Measurements from ENCODE around the gene RALBP1. TPM values are rescaled to one million over a fixed set of nuclear protein-coding genes. Genes with fewer than 3 reads are reported as not detected.

The RALBP1 gene
- total RNA-seq, 1 experiment from 2014 or later = 70.0 TPM

DNA sequence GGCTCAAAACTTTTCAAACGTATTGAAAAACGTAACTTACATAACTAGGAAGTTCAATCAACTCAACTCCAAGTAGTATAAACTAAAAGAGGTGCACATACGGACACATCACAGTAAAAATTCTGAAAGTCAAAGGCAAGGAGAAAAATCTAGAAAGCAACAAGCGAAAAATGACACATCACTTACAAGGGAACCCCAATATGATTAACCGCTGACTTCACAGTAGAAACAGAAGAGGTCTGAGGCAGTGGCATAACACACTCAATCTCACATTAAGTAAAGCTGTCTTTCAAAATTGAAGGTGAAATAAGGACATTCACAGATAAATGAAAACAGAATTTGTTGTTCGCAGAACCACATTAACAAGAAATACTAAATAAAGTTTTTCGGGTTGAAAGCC lies 106.4 kb downstream of the RALBP1 start:
- POLR2A ChIA-PET = no interaction called here
- TF ChIP-seq POLR2AphosphoS5 (IDR thresholded peaks at IDR 0.05; ENCODE audit: low read depth, low read length) = no peak
- intact Hi-C loops (cut with micrococcal nuclease; ENCODE audit: unreplicated experiment) = no loop called here
- BruUV-seq (replicated peaks) = no TSS peak
- H3K4me3 ChIP-seq (ENCODE audit: low read depth in 2 of 2, low read length in 2 of 2) = no peak overlapping the region
- no peaks in the 10 kb centered on the region for H3K9me3 ChIP-seq (ENCODE audit: control insufficient read depth, insufficient read depth, low read depth, low read length)
- in situ Hi-C loops (cut with HindIII; ENCODE audit: low pct_unique_long_range_greater_than_20kb, low sequenced_read_pairs) = no loop called here
- ATAC-seq = no peak
- H3K36me3 ChIP-seq (ENCODE audit: control insufficient read depth, insufficient read depth, low read length) = peaks cover 20% of the 10 kb centered on the region
- CTCF ChIA-PET = no interaction called here
- no peak overlapping the region for H3K27ac ChIP-seq (ENCODE audit: low read length)
- H3K4me1 ChIP-seq (ENCODE audit: control insufficient read depth, insufficient read depth, low read length) = no peaks in the 10 kb centered on the region
- no peak for DNase-seq (ENCODE audit: low read depth, low spot score)
- H3K27me3 ChIP-seq (ENCODE audit: control insufficient read depth, insufficient read depth, low read length) = no peaks in the 10 kb centered on the region

DNA sequence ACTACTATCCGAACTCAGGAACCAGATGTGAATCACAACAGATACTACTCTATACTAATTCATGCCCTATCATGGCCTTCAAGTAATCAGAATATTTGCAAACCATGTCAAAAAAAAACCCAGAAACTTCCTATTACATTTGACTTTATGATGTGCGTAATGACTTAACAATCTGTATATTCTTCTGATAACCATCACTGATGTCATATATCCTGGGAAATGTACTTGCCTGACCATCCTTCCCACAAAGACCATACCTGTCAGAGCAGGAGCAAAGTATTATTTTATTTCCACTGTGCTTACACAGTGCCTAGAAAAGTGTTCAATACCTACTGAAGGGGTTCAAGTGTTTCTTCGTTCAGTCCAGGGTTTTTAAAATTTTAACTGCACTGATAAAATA lies 111.5 kb downstream of the RALBP1 start:
- in situ Hi-C loops (cut with HindIII; ENCODE audit: low pct_unique_long_range_greater_than_20kb, low sequenced_read_pairs) = no loop called here

More for the DNA sequence above, 111.5 kb downstream of the RALBP1 start:
- Histone ChIP-seq H3K9me3 (ENCODE audit: control insufficient read depth, insufficient read depth, low read depth, low read length) (no peaks in the 10 kb centered on the region), H3K36me3 (ENCODE audit: control insufficient read depth, insufficient read depth, low read length) (peaks cover 15% of the 10 kb centered on the region), H3K27me3 (ENCODE audit: control insufficient read depth, insufficient read depth, low read length) (no peaks in the 10 kb centered on the region), H3K4me1 (ENCODE audit: control insufficient read depth, insufficient read depth, low read length) (no peaks in the 10 kb centered on the region), H3K4me3 (ENCODE audit: low read depth in 2 of 2, low read length in 2 of 2) (no peak overlapping the region), H3K27ac (ENCODE audit: low read length) (no peak overlapping the region)
- ChIA-PET CTCF (no interaction called here), POLR2A (no interaction called here)
- intact Hi-C loops (cut with micrococcal nuclease; ENCODE audit: unreplicated experiment) = no loop called here
- DNase-seq (ENCODE audit: low read depth, low spot score) = no peak
- TF ChIP-seq, protein P1, sequence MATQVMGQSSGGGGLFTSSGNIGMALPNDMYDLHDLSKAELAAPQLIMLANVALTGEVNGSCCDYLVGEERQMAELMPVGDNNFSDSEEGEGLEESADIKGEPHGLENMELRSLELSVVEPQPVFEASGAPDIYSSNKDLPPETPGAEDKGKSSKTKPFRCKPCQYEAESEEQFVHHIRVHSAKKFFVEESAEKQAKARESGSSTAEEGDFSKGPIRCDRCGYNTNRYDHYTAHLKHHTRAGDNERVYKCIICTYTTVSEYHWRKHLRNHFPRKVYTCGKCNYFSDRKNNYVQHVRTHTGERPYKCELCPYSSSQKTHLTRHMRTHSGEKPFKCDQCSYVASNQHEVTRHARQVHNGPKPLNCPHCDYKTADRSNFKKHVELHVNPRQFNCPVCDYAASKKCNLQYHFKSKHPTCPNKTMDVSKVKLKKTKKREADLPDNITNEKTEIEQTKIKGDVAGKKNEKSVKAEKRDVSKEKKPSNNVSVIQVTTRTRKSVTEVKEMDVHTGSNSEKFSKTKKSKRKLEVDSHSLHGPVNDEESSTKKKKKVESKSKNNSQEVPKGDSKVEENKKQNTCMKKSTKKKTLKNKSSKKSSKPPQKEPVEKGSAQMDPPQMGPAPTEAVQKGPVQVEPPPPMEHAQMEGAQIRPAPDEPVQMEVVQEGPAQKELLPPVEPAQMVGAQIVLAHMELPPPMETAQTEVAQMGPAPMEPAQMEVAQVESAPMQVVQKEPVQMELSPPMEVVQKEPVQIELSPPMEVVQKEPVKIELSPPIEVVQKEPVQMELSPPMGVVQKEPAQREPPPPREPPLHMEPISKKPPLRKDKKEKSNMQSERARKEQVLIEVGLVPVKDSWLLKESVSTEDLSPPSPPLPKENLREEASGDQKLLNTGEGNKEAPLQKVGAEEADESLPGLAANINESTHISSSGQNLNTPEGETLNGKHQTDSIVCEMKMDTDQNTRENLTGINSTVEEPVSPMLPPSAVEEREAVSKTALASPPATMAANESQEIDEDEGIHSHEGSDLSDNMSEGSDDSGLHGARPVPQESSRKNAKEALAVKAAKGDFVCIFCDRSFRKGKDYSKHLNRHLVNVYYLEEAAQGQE (IDR thresholded peaks at IDR 0.05; ENCODE audit: insufficient read depth in 1 of 2, low read depth in 2 of 2, low read length in 1 of 2) = no peak
- no TSS peak for BruUV-seq (replicated peaks)
- no peak for ATAC-seq

Other genes starting within 250 kb of the RALBP1 start
- gene TWSG1, start 140.7 kb upstream of the RALBP1 start, total RNA-seq (2021; ENCODE audit: unreplicated experiment) = 54.1 TPM
- 80.6 TPM for gene PPP4R1, start 139.0 kb downstream of the RALBP1 start, total RNA-seq (2021; ENCODE audit: unreplicated experiment)
- gene RAB31, start 232.8 kb downstream of the RALBP1 start, total RNA-seq (2021; ENCODE audit: unreplicated experiment) = 118 TPM

Data from Panc1 (cell line).